Posterior cingulate gyrus (tissue), 11 donors: ENCODE results near the gene ZNF516.
A peak's percentile ranks its signal among the peaks of the same experiment; 100 is the strongest.

Experiments
- DNase-seq, 10 donors: peaks; one replicate each; pipeline versions ENCODE4 v3.0.0 to v3.0.0-alpha.2; 2020 to 2021; ENCODE audit warnings: mixed read lengths in 3 of 10
- intact Hi-C: fragments of 100-400 bp; cut with DNase I; formaldehyde crosslinking; loops from one replicate; pipeline ENCODE4 v1.15.1; 2023

ZNF516 gene

GRCh38 chr18:76446321-76447257 lies 48.5 kb downstream of the ZNF516 start:
- DNase-seq, result peak in 2 of 10 donors; percentile 9 to 53
- intact Hi-C loops, result no loop called here

GRCh38 chr18:76445741-76446232 lies 49.3 kb downstream of the ZNF516 start:
- peak in 1 of 10 donors; percentile 43 for DNase-seq
- intact Hi-C loops, result no loop called here

DNA sequence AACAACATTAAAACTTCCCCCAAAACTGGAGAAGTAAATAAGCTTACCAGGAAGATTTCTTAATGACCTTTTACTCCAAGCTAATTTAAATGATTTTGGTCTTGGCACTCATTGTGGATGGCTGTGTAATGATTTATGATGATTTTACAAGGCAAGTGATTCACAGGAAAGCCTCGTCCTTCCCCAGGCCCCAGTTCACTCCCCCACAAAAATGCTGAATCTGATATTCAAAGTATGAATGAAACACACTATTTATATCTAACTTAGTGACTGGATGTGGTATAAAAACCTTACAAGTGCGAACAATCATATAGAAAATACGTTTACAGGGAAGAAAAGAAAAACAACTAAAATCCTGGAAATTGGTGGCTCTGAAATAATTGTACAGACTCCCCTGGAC lies 49.8 kb downstream of the ZNF516 start:
- intact Hi-C loops, result no loop called here
- DNase-seq, result no peak

- peak in 1 of 10 donors; percentile 54 for DNase-seq
- intact Hi-C loops, result no loop called here
Measured at GRCh38 chr18:76444446-76445105, 50.5 kb downstream of the ZNF516 start.

DNA sequence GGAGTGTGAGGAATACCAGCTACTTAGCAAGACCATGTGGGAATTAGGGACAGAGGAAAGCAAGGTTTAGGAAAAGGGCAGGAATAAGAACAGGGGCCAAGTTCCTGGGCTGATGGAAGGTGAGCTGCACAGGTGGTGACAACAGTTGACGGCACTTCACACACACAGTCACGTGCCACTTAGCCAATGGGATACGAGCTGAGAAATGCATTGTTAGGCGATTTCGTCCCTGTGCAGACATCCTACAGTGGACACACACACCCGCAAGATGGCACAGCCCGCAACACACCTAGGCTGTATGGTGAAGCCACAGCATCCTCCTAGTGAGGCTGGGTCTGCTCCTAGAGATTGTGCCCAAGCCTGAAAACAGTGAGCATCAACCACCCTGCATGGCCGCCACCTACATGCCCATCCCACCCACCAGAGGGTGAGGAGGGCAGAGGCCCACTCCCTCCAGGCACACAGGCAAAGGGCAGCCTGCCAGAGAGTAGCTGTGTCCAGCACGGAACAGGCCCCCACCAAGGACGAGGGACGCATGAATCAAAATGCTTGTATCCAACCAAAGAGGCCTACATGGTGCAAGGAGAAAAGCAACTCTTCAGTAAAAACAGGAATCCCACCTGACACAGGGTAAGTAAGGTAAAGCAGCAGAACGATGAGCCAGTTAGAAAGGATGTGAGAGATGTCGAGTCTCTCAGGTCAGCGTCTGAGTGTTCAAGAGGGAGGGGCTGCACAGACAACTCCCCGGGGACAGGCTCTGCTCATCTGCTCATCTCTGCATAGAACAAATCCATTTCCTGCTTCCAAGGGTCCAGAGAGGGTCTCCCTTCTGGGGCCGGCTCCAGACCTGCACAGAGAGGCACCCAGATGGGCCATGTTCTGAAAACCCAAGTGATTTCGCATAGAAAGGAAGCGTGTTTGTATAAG lies 51.3 kb downstream of the ZNF516 start:
- DNase-seq, result peak in 1 of 10 donors; percentile 21
- intact Hi-C loops, result no loop called here

DNA sequence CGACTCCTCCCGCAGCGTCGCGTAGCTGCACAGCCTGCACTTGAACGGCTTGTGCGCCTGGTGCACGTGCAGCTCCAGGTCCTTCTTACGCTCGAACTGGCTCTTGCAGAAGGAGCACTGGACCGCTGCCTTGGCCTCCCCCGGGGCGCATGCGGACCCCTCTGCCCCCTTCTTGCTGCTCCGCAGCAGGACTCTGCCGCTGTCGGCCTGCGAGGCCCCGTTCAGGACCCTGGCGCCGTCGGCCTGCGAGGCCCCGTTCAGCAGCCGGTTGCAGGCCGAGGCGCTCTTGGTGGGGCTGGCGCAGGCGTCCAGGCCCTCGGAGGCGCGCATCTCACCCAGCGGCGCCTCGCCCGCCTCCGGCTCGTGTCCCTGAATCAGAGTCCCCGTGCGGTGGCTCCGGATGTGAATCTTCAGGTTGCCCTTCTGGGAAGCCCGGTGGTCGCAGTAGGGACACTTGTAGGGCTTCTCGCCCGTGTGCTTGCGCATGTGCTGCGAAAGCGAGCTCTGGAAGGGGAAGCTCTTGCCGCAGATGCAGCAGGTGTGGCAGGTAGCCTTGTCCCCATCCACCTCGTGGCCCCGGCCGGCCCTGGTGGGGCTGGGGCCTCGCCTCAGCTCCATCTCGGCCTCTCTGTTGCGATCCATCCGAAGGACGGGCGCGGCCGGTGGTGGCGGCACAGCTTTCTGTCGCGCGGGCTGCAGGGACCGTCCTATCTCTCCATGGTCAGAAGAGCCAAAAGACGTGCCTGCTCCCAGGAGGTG lies 52.5 kb downstream of the ZNF516 start:
- intact Hi-C loops, result no loop called here
- DNase-seq, result peak in 1 of 10 donors; percentile 77

- intact Hi-C loops, result no loop called here
- peak in 2 of 10 donors; percentile 69 to 78 for DNase-seq
Measured at GRCh38 chr18:76441668-76442412, 53.2 kb downstream of the ZNF516 start.

DNA sequence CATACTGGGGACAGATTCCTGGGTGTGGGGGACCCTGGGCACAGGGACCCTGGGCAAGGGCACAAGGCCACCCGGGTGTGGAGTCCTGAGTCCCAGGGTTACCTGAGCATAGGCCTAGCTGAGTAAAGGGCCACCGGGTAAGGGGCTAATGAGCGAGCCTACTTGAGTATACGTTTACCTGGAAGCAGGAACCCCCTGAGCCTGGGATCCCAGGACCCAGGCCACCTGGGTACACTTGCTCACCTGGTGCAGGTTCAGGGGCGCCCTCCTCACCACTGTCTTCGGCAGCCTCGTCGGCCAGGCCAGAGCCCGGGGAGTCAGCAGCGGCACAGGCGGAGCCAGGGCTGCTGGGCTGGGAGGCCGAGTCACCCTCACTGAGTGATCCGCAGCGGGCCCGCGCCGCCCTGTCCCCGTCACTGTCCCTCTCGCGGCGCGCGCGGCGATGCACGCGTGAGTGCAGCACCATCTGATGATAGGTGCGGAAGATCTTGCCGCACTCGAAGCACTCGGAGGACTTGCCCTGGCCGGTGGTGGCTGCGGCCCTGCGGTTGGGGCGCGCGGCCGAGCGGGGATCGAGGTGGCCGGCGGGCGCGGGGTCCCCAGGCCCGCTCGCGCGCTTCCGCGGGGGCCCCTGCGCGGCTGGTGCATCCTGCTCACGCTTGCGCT lies 53.9 kb downstream of the ZNF516 start:
- DNase-seq, result peak in 1 of 10 donors; percentile 53
- intact Hi-C loops, result no loop called here

DNA sequence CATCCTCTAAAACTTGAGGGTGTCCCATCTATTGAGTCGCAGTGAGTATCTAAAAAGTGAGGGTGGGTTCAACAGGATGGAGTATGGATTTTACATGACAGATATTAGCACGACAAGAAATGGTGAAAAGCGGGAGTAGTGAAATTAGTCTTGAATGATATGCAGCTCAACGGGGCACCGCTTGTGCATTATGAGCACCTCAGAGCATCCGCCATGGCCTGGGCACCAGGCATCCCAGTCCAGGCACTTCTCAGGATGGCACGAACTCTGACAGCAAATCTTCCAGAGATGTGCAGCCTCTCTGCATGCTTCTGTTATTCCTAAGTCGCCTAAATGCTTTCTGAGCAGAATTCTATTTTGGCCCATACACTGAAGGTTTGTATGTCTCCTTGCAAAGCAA lies 57.1 kb downstream of the ZNF516 start:
- intact Hi-C loops, result no loop called here

GRCh38 chr18:76437011-76437410 lies 58.0 kb downstream of the ZNF516 start:
- intact Hi-C loops, result no loop called here
- DNase-seq, result peak in 1 of 10 donors; percentile 84

More for the DNA sequence above, 57.1 kb downstream of the ZNF516 start:
- no peak for DNase-seq

DNA sequence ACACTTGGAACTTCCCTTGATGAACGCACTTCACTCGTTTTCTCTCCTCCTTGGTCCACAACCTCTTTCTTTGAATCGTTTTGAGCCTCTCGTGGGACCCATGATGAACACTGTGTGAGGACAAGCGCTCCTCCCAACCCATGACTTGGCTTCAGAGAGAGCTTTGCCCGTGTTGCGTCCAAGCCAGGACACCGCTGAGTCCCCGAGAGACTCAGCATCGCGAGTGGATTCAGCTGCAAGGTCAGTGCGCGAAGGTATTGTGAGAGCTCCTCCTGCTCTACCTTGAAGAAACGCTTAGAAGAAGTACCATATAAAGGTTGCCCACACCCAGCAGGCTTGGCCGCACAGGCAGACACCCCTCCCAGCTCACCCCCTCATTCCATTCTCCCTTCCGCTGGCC lies 58.7 kb downstream of the ZNF516 start:
- peak in 1 of 10 donors; percentile 60 for DNase-seq
- intact Hi-C loops, result no loop called here

GRCh38 chr18:76435316-76435989 lies 59.6 kb downstream of the ZNF516 start:
- peak in 1 of 10 donors; percentile 83 for DNase-seq
- intact Hi-C loops, result no loop called here

GRCh38 chr18:76434452-76434851 lies 60.6 kb downstream of the ZNF516 start:
- peak in 2 of 10 donors; percentile 34 to 69 for DNase-seq
- intact Hi-C loops, result no loop called here

DNA sequence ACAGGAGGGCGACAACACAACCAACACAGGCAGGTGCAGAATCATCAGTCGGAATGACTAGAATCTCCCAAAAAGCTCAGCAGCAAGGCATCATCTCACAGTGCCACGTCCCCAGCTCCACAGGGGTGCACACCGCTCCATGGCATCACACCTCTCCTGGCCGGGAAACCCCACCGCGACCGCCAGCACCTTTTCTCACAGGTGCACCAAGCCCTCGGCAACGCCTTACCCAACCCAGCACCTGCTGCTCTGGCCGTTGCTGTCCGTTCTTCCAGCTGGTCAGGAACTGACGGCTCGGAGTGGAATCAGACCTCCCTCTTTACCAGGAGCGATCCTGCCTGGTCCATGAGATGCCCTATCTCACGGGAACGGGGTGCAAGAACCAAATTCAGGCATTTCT lies 61.3 kb downstream of the ZNF516 start:
- intact Hi-C loops, result no loop called here
- DNase-seq, result peak in 3 of 10 donors; percentile 69 to 78 (median 72)

DNA sequence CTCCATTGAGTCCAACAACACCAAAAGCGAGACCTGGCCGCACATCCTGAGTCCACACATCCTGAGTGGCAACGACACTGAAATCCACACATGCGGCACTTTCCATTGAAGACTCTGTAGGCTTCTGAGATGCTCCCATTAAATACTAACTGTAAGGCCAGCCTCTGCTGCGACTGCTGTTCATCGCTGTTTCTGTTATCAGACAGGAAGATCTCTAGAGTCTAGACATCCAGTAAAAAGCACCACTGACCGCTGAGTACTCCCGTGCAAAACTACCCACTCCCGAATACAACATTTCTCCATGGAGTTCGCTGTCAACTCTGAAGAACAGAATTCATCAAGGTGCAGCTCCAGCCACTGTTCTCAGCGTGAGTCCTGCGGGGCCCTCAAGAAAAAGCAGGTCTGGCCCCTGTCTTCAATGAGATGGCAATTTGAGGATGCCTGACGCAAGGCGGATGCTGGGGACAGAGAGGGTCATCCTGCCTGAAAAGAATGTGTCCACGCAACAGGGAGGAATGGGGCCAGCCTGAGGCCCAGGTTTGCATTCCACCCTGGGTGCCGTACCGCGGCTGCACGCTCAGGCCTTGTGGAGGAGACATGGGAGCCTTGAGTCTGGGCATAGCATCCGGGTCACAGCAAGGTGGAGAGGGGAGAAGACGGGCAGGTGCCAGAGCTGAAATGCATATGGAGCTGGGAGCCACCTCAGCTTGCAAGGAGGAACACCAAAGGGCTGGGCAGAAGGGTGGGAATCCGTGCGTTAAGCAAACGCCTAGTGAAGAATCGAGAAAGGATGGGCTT lies 61.9 kb downstream of the ZNF516 start:
- intact Hi-C loops, result no loop called here

DNA sequence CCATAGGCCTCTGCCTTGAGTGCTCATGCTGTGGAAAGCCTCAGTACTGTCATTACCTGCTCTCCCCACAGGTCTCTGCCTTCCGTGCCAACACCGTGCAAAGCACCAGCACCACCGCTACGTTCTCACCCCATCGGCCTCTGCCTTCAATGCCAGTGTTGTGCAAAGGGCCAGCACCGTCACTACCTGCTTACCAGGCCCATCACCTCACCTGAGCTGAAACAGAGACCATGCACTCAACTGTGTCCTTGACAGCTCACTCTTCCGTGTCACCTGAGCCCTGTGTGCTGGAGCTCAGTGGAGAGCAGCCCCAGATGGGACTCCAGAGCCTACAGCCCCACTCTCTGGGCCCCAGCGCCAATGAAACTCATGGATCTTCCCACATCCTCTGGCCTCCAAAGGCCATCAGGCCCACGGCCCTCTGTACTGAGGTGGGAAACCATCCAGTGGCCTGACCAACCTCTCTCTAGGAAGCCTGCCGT lies 62.7 kb downstream of the ZNF516 start:
- intact Hi-C loops, result no loop called here
- peak in 2 of 10 donors; percentile 36 to 77 for DNase-seq

More for the DNA sequence above, 61.9 kb downstream of the ZNF516 start:
- DNase-seq, result peak in 1 of 10 donors; percentile 61
